SJSA1 (cell line): ENCODE measurements around the gene CAPN10. TPM values are rescaled to one million over a fixed set of nuclear protein-coding genes. Genes with fewer than 3 reads are reported as not detected.
A peak's percentile ranks its signal among the peaks of the same experiment; 100 is the strongest.

Experiments used
- DNase-seq, 2 experiments: peaks; one replicate each; pipeline ENCODE4 v3.0.0-alpha.2; 2015 to 2020; ENCODE audit warnings: low spot score in 2 of 2, low read depth in 1 of 2
- H3K27ac ChIP-seq: fragments of 250-450 bp; sonication (Bioruptor Pico); 2 replicates; pipeline ENCODE4 v1.5.1; 2020; ENCODE audit warnings: mild to moderate bottlenecking, moderate library complexity
- H3K27me3 ChIP-seq: fragments of 250-450 bp; sonication (Bioruptor Pico); replicated peaks from 2 replicates; pipeline ENCODE4 v1.5.1; 2020; ENCODE audit warnings: mild to moderate bottlenecking, moderate library complexity
- H3K36me3 ChIP-seq: fragments of 250-450 bp; sonication (Bioruptor Pico); 2 replicates; pipeline ENCODE4 v1.5.1; 2020; ENCODE audit warnings: mild to moderate bottlenecking
- H3K4me1 ChIP-seq: fragments of 250-450 bp; sonication (Bioruptor Pico); replicated peaks from 2 replicates; pipeline ENCODE4 v1.6.1; 2021; ENCODE audit warnings: mild to moderate bottlenecking
- H3K4me3 ChIP-seq: fragments of 250-450 bp; sonication (Bioruptor Pico); 2 replicates; pipeline ENCODE4 v1.5.1; 2020; ENCODE audit warnings: mild to moderate bottlenecking
- H3K9me3 ChIP-seq: fragments of 250-450 bp; sonication (Bioruptor Pico); replicated peaks from 2 replicates; pipeline ENCODE4 v1.5.1; 2020; ENCODE audit warnings: mild to moderate bottlenecking
- total RNA-seq: library from RNA; depleted of rRNA; stranded (reverse); fragments of >200 nt; shearing (Covaris generic); gene quantifications from 2 replicates; pipeline ENCODE4 v1.2.3, GENCODE V29; 2014

Gene CAPN10
- total RNA-seq, 1 experiment from 2014 or later = 17.7 TPM

DNA sequence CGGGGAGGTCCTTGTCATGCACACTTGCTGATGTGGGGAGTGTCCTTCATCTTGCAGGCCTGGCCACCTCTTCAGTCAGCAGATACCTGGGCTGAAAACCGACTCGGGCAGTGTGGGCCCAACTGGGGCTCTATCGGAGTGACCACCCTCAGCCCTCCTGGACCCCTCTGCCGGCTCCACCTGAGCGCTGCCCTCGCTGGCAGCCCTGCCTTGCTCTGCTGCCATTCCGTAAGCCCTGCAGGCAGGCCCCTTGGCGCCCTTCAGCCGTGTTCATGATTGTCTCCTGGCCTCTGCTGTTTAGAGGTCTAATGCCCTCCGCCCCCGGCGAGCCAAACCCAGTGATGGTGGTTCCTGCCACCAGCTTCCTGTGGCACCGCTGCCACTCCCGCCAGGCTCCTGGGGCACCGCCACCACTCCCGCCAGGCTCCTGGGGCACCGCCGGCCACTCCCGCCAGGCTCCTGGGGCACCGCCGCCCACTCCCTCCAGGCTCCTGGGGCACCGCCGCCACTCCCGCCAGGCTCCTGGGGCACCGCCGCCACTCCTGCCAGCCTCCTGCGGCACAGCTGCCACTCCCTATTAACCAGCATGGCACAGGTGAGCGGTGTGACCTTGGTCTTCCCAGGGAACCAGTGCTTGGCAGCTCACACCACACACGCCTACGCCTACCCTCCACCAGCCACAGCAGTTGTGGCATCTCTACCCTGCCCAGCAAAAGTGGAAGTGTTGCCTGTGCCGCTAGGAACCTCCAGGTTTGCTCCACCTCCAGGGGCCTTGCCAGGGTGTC lies 15.9 kb downstream of the CAPN10 start:
- no peaks in the 10 kb centered on the region for H3K27me3 ChIP-seq
- no peak overlapping the region for H3K27ac ChIP-seq
- H3K4me3 ChIP-seq = no peak overlapping the region
- no peaks in the 10 kb centered on the region for H3K9me3 ChIP-seq
- DNase-seq = no peak
- no peaks in the 10 kb centered on the region; the same call in 1 of the 2 replicates for H3K36me3 ChIP-seq
- H3K4me1 ChIP-seq = peaks cover 3% of the 10 kb centered on the region; the same call in 1 of the 2 replicates

- H3K9me3 ChIP-seq = no peaks in the 10 kb centered on the region
- no peaks in the 10 kb centered on the region; the same call in 1 of the 2 replicates for H3K36me3 ChIP-seq
- no peak overlapping the region for H3K27ac ChIP-seq
- no peaks in the 10 kb centered on the region for H3K27me3 ChIP-seq
- DNase-seq = no peak
- H3K4me3 ChIP-seq = no peak overlapping the region
- peaks cover 3% of the 10 kb centered on the region; the same call in 1 of the 2 replicates for H3K4me1 ChIP-seq
These were observed 16.7 kb downstream of the CAPN10 start for GRCh38 chr2:240603081-240603835.

GRCh38 chr2:240603846-240604245 lies 17.3 kb downstream of the CAPN10 start:
- no peaks in the 10 kb centered on the region for H3K27me3 ChIP-seq
- no peak overlapping the region for H3K27ac ChIP-seq
- no peaks in the 10 kb centered on the region for H3K9me3 ChIP-seq
- no peak for DNase-seq
- no peak overlapping the region for H3K4me3 ChIP-seq
- peaks cover 3% of the 10 kb centered on the region; the same call in 1 of the 2 replicates for H3K4me1 ChIP-seq
- H3K36me3 ChIP-seq = no peaks in the 10 kb centered on the region

GRCh38 chr2:240604291-240604938 lies 17.9 kb downstream of the CAPN10 start:
- peaks cover 3% of the 10 kb centered on the region; the same call in 1 of the 2 replicates for H3K4me1 ChIP-seq
- no peaks in the 10 kb centered on the region for H3K27me3 ChIP-seq
- H3K4me3 ChIP-seq = no peak overlapping the region
- H3K36me3 ChIP-seq = no peaks in the 10 kb centered on the region
- no peaks in the 10 kb centered on the region for H3K9me3 ChIP-seq
- DNase-seq = peak; percentile 46 to 81
- H3K27ac ChIP-seq = no peak overlapping the region

- Histone ChIP-seq H3K4me3 (no peak overlapping the region), H3K27ac (no peak overlapping the region), H3K9me3 (no peaks in the 10 kb centered on the region), H3K27me3 (no peaks in the 10 kb centered on the region), H3K36me3 (no peaks in the 10 kb centered on the region), H3K4me1 (peaks cover 3% of the 10 kb centered on the region; the same call in 1 of the 2 replicates)
- no peak for DNase-seq
These were observed 18.6 kb downstream of the CAPN10 start for GRCh38 chr2:240604939-240605716.

DNA sequence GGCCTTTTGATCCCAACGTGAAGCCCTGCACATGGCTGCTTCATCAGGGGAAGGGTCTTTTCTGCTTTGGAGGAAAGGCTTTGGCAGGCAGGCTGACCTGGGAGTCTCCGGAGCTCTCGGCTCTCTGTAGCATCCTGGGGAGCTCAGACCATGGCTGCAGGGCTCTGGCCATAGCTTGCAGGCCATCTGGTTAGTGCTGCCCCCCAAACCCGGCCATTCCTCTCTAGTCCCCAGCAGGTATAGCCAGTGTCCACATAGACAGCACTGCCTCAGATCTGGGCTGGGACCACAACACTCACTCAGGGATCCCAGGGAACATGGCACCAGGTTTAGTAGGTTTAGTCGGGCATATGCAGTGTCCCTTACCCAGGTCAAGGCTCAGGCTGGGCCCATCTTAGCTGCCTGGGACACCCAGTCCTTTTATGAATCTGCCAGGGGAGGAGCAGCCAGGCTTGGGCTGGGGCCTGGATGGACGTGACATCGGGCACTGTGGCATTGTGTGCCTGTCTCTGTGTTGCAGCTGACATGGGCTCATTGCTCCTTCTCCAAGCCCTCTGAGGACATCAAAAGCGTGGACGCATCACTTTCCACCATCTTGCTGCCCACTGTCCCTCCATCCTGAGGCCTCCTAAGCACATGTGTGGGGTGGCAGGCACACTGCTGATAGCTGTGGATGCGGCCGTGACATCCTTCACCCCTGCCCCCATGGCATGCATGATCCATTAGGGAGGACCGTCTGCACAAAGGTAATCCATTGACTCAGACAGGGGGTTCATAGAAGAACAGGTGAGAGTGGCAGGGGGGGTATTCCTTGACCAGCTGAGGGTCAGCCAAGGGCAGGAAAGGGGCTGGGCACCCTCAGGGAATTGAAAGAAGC lies 19.6 kb downstream of the CAPN10 start:
- DNase-seq = no peak
- H3K9me3 ChIP-seq = no peaks in the 10 kb centered on the region
- H3K27me3 ChIP-seq = no peaks in the 10 kb centered on the region
- H3K27ac ChIP-seq = no peak overlapping the region
- H3K4me1 ChIP-seq = peaks cover 3% of the 10 kb centered on the region; the same call in 1 of the 2 replicates
- no peaks in the 10 kb centered on the region for H3K36me3 ChIP-seq
- no peak overlapping the region for H3K4me3 ChIP-seq

DNA sequence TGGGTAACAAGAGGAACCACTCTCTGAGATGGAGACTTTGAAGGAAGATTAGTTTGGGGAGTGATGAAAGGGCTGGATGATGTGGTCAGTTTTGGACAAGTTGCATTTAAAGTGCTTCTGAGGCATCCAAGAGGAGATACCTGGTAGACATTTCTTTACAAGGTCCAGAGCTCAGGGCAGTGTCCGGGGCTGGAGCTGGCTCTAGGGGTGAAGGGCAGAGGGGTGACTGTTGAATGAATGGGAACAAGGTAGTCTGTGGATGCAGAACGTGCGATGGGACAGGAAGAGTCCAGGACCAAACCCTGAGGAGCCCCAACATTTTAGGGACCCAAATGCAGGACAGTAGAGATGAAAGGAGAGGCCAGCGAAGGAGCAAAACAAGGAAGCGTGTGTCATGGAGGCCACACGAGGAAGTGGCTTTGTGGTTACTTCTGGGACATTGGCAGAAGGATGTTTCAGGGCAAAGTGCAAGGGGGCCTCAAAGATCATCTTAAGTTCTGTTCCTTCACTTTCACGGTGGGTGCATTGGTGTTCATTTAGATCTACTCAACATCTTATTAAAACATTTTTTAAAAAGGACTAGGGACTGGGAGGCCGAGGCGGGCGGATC lies 25.2 kb downstream of the CAPN10 start:
- 0 out of 2 replicates have a peak, but pooled peaks cover 3% of the 10 kb centered on the region for H3K9me3 ChIP-seq
- H3K27me3 ChIP-seq = 0 out of 2 replicates have a peak, but pooled peaks cover 3% of the 10 kb centered on the region
- no peaks in the 10 kb centered on the region for H3K4me1 ChIP-seq
- H3K4me3 ChIP-seq = no peak overlapping the region
- no peak for DNase-seq
- no peak overlapping the region for H3K27ac ChIP-seq
- H3K36me3 ChIP-seq = no peaks in the 10 kb centered on the region

DNA sequence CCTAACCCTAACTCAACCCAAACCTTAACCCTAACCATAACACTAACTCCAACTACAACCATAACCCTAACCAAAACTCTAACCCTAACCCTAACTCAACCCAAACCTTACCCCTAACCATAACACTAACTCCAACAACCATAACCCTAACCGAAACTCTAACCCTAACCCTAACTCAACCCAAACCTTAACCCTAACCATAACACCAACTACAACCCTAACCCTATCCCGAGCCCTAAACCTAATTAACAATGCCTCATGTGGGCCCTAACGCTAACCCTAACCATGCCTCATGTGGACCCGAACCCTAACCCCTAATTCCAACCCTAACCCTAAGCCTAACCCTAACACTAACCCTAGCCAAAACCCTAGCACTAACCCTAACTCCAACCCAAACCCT lies 27.2 kb downstream of the CAPN10 start:
- no peaks in the 10 kb centered on the region for H3K36me3 ChIP-seq

DNA sequence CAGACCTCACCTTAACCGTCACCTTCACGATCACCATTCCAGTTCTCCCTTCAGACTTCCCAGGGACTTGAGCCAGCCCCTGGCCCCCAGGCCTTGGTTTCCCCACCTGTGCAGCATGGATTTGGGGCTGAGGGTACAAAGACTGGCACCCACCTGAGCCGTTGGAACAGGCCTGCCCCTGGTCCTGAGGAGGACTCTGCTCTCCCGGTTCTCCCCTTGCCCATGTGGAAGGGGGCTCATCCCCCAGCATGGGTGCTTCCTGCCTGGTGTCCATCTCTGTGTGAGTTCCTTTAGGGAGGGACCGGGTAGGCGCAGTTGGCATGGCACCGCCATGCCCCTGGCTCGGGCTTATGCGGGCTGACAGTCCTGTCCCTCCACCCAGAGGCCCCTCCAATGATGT lies 27.9 kb downstream of the CAPN10 start:
- DNase-seq = no peak

More for the DNA sequence above, 27.2 kb downstream of the CAPN10 start:
- Histone ChIP-seq H3K27ac (no peak overlapping the region), H3K4me1 (no peaks in the 10 kb centered on the region), H3K27me3 (peaks cover 6% of the 10 kb centered on the region), H3K9me3 (peaks cover 8% of the 10 kb centered on the region; the same call in 1 of the 2 replicates), H3K4me3 (no peak overlapping the region)
- no peak for DNase-seq

GRCh38 chr2:240615396-240615795 lies 28.9 kb downstream of the CAPN10 start:
- Histone ChIP-seq H3K36me3 (no peaks in the 10 kb centered on the region), H3K27me3 (peaks cover 11% of the 10 kb centered on the region), H3K9me3 (peaks cover 8% of the 10 kb centered on the region; the same call in 1 of the 2 replicates), H3K4me1 (0 out of 2 replicates have a peak, but pooled peaks cover 2% of the 10 kb centered on the region), H3K4me3 (no peak overlapping the region), H3K27ac (no peak overlapping the region)
- no peak for DNase-seq

More for the DNA sequence above, 27.9 kb downstream of the CAPN10 start:
- H3K4me3 ChIP-seq = no peak overlapping the region
- H3K4me1 ChIP-seq = 0 out of 2 replicates have a peak, but pooled peaks cover 2% of the 10 kb centered on the region
- peaks cover 8% of the 10 kb centered on the region; the same call in 1 of the 2 replicates for H3K9me3 ChIP-seq
- H3K27ac ChIP-seq = no peak overlapping the region
- H3K36me3 ChIP-seq = no peaks in the 10 kb centered on the region
- peaks cover 11% of the 10 kb centered on the region for H3K27me3 ChIP-seq

- Histone ChIP-seq H3K27me3 (peaks cover 11% of the 10 kb centered on the region), H3K27ac (no peak overlapping the region), H3K36me3 (no peaks in the 10 kb centered on the region), H3K4me3 (no peak overlapping the region), H3K4me1 (0 out of 2 replicates have a peak, but pooled peaks cover 2% of the 10 kb centered on the region), H3K9me3 (peaks cover 8% of the 10 kb centered on the region; the same call in 1 of the 2 replicates)
- DNase-seq = no peak
These were observed 29.4 kb downstream of the CAPN10 start for GRCh38 chr2:240615820-240616547.
